ENCODE data around the gene TXNRD2. TPM values are rescaled to one million over a fixed set of nuclear protein-coding genes. Genes with fewer than 3 reads are reported as not detected.
"Not testable (repeated sequence)": the region's sequence is repeated elsewhere in the genome, so short reads cannot be mapped to it uniquely, and the experiment has no call there.

The TXNRD2 gene
- total RNA-seq, 1 experiment from 2014 or later: 5.0 TPM

- H3K36me3 ChIP-seq (replicated peaks; ENCODE audit: control insufficient read depth, insufficient read depth, low read length): no peaks in the 10 kb centered on the region
- peak; percentile 33 for DNase-seq
- no peak overlapping the region for H3K4me3 ChIP-seq (ENCODE audit: insufficient read depth, low read depth, low read length)
- H3K27me3 ChIP-seq (ENCODE audit: control insufficient read depth, insufficient read depth, low read length): no peaks in the 10 kb centered on the region
These were observed 13.9 kb upstream of the TXNRD2 start for GRCh38 chr22:19955241-19956128.

- Histone ChIP-seq H3K36me3 (replicated peaks; ENCODE audit: control insufficient read depth, insufficient read depth, low read length) (no peaks in the 10 kb centered on the region), H3K4me3 (ENCODE audit: insufficient read depth, low read depth, low read length) (no peak overlapping the region), H3K27me3 (ENCODE audit: control insufficient read depth, insufficient read depth, low read length) (no peaks in the 10 kb centered on the region)
- peak; percentile 25 for DNase-seq
These were observed 9.7 kb upstream of the TXNRD2 start for GRCh38 chr22:19951346-19951745.

GRCh38 chr22:19948057-19948760, 6.6 kb upstream of the TXNRD2 start:
- Histone ChIP-seq H3K36me3 (replicated peaks; ENCODE audit: control insufficient read depth, insufficient read depth, low read length) (no peaks in the 10 kb centered on the region), H3K27me3 (ENCODE audit: control insufficient read depth, insufficient read depth, low read length) (no peaks in the 10 kb centered on the region), H3K4me3 (ENCODE audit: insufficient read depth, low read depth, low read length) (no peak overlapping the region)
- DNase-seq: no peak

GRCh38 chr22:19943082-19944026, 1.7 kb upstream of the TXNRD2 start:
- Histone ChIP-seq H3K27me3 (ENCODE audit: control insufficient read depth, insufficient read depth, low read length) (no peaks in the 10 kb centered on the region), H3K36me3 (replicated peaks; ENCODE audit: control insufficient read depth, insufficient read depth, low read length) (no peaks in the 10 kb centered on the region), H3K4me3 (ENCODE audit: insufficient read depth, low read depth, low read length) (no peak overlapping the region)
- peak; percentile 59 for DNase-seq

GRCh38 chr22:19942157-19943081, 801 bp upstream of the TXNRD2 start:
- peak overlapping the region; percentile 37; the same call in 1 of the 2 replicates for H3K4me3 ChIP-seq (ENCODE audit: insufficient read depth, low read depth, low read length)
- peak; percentile 56 for DNase-seq
- no peaks in the 10 kb centered on the region for H3K36me3 ChIP-seq (replicated peaks; ENCODE audit: control insufficient read depth, insufficient read depth, low read length)
- H3K27me3 ChIP-seq (ENCODE audit: control insufficient read depth, insufficient read depth, low read length): no peaks in the 10 kb centered on the region

- H3K27me3 ChIP-seq (ENCODE audit: control insufficient read depth, insufficient read depth, low read length): no peaks in the 10 kb centered on the region
- no peaks in the 10 kb centered on the region for H3K36me3 ChIP-seq (replicated peaks; ENCODE audit: control insufficient read depth, insufficient read depth, low read length)
- peak; percentile 31 for DNase-seq
- peak overlapping the region; percentile 34; the same call in 1 of the 2 replicates for H3K4me3 ChIP-seq (ENCODE audit: insufficient read depth, low read depth, low read length)
These were observed 868 bp downstream of the TXNRD2 start for GRCh38 chr22:19940536-19941364.

- no peak for DNase-seq
- Histone ChIP-seq H3K36me3 (replicated peaks; ENCODE audit: control insufficient read depth, insufficient read depth, low read length) (no peaks in the 10 kb centered on the region), H3K4me3 (ENCODE audit: insufficient read depth, low read depth, low read length) (no peak overlapping the region), H3K27me3 (ENCODE audit: control insufficient read depth, insufficient read depth, low read length) (no peaks in the 10 kb centered on the region)
These were observed 3.8 kb downstream of the TXNRD2 start for GRCh38 chr22:19937616-19938473.

GRCh38 chr22:19936513-19936912, 5.1 kb downstream of the TXNRD2 start:
- H3K27me3 ChIP-seq (ENCODE audit: control insufficient read depth, insufficient read depth, low read length): no peaks in the 10 kb centered on the region
- no peak for DNase-seq
- no peak overlapping the region for H3K4me3 ChIP-seq (ENCODE audit: insufficient read depth, low read depth, low read length)
- H3K36me3 ChIP-seq (replicated peaks; ENCODE audit: control insufficient read depth, insufficient read depth, low read length): no peaks in the 10 kb centered on the region

- H3K4me3 ChIP-seq (ENCODE audit: insufficient read depth, low read depth, low read length); DNase-seq; H3K27me3 ChIP-seq (ENCODE audit: control insufficient read depth, insufficient read depth, low read length); H3K36me3 ChIP-seq (replicated peaks; ENCODE audit: control insufficient read depth, insufficient read depth, low read length): not testable (repeated sequence)
These were observed 6.4 kb downstream of the TXNRD2 start for GRCh38 chr22:19935123-19935718.

GRCh38 chr22:19933341-19934241, 8.0 kb downstream of the TXNRD2 start:
- no peak for DNase-seq
- H3K27me3 ChIP-seq (ENCODE audit: control insufficient read depth, insufficient read depth, low read length): no peaks in the 10 kb centered on the region
- no peak overlapping the region for H3K4me3 ChIP-seq (ENCODE audit: insufficient read depth, low read depth, low read length)
- no peaks in the 10 kb centered on the region for H3K36me3 ChIP-seq (replicated peaks; ENCODE audit: control insufficient read depth, insufficient read depth, low read length)
